HG02938 (cell line): ENCODE data around the gene TSHZ2.

Source experiments
- ATAC-seq: cut with Tn5 transposase; IDR thresholded peaks from one replicate; pipeline ENCODE4 v1.9.1; 2021; ENCODE audit warnings: mild to moderate bottlenecking, moderate library complexity; ENCODE audit not compliant: unreplicated experiment

TSHZ2 gene

DNA sequence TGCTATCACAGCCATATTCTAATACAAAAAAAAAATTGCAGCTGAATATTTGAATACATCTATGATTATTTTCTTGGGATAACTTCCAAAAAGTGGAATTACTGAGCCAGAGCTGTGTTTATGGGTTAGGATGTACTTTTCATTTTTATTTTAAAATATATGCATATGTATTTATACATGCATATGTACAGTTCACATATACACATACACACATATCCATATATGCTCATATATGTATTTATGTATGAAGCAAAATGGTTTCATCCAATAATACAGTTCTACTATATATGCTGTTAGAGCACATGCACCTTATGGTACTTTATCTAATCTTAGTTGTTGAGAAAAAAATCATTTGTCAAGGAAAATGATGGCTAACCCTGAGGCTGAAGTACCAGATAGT, 54.9 kb downstream of the TSHZ2 start:
- no peak for ATAC-seq

DNA sequence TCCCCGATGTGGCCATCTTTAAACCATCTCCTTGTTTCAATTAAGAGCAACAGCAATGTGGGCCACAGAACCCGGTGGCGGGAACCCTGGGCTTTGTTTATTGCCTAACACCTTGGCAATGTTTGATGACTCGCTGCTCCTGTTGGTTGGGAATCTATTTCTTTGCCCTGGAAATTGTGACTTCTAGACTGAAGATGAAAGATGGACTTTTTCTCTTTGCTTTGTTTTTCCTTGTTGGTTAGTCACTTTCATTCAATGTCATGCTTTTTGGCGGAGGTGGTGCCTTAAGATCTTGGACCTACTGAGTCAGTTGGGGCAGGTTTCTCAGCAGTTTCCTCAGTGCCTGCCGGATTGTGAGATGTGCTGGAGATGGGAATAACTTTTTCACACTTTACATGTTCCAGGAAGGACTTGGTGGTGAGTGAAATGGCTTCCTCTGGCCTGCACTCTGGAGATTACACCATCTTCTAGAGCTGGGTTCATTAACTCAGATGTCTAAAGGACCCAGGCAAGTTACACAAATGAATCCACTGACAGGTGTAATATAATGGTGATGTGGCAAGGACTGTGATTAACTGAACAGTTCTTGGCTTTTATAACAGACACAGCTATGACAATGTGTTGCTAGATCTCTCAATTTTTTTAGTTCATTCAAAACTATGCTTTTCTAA, 56.3 kb downstream of the TSHZ2 start:
- no peak for ATAC-seq

DNA sequence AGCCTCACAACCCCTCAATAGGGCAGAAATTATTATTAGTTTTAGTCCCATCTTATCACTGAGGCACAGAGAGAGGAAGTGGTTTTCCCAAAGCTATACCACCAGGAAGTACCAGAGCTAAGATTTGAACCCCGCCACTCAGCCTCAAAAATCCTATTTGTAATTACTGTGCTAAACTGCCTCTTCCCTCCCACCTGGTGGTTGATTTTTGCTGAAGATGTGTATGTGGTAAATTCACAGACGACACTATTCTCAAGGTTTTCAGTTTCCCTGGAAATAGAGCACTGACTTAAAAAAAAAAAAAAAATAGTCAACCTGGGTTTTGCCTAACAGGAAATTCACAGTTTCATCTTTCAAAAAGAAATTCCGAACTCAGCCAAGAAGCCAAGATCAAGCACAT, 57.9 kb downstream of the TSHZ2 start:
- no peak for ATAC-seq

DNA sequence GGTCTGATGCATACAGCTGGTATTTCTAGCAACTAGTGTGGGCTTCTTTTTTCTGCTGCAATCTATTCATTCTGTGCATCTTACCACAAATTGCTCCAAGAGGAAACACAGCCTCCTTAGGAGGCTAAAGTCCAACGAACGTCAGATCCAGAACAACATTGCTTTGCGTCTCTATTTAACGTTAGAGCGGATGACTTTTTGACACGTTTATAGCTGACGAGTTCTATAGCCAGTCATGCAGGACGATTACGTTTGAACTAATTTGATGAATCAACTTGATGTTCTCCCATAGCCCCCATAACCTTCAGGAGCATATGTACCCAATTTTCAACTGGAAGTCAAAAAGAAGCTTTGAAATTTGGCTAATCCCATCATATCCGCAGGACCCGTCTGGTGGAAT, 59.9 kb downstream of the TSHZ2 start:
- no peak for ATAC-seq

DNA sequence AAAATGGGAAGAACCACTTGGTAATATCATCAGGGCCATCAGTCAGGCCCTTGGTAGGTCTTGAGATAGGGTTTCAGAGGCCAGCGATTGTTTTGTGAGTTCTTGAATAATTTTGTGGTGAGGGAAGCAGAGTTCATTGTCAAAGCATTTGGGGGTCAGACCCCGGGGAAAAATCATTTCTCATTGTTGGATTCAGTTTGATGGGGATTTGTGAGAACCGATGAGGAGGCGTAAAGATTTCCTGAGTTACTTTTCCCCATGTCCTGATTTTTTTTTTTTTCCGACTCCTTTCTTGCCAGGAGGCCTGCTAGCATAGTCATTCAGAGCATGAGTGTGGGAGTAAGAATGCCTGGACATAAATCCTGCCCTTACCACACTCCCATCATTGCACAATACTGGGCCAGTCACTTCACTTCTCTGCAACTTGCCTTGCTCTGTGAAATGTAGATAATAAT, 60.3 kb downstream of the TSHZ2 start:
- no peak for ATAC-seq

DNA sequence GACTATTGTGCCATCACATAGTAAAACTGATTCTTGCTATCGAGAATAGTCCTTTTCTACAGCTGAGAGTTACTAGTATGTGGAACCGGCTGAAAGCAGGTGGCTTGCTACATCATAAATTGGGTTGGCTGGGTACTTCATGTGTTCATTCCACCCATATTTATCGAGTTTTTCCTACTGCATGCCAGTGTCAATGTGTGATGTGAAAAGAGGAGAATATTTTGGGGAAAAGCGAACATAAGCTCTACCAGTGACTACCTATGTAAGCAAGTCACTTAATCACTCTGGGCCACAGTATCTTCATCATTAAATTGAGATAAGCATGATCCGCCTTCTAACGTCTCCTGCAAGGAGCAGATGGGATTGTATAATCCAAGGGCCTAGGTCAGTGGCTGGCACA, 61.0 kb downstream of the TSHZ2 start:
- ATAC-seq, result no peak

DNA sequence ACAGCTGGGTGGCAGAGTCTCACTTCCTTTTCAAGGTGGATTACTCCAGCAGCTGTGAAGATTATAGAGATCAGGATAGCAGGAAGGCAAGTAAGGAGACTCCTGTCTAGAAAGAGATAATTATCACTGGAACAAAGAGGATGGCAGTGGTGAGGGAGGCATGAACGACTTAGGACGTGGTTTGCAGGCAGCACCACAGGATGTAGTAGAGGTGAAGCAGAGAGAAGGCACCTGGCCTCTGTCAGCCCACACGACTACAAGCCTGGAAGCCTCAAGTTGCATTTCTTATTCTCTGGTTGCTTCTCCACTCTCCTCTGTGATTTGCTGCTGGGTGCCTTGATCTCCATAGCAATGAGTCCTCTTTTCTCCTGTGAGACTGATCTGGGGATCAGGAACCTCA, 62.7 kb downstream of the TSHZ2 start:
- ATAC-seq, result no peak

DNA sequence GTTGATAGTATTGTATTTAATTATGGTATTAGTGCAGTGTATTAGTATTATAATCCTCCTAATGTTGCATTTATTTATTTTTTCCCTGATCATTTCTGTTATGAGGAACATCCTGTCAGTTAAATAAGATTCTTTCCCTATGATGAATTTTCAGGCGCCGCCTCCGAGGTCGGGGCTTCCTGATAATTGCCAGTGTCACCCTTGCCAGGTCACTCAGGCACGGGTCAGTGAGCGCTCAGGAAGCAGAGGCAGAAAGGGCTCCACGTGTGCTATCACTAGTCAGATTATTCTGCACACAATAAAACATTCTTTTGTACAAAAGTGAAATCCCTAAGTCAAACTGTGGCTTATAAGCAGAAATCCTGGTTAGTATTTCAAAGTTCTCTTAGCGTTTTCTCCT, 64.8 kb downstream of the TSHZ2 start:
- no peak for ATAC-seq

DNA sequence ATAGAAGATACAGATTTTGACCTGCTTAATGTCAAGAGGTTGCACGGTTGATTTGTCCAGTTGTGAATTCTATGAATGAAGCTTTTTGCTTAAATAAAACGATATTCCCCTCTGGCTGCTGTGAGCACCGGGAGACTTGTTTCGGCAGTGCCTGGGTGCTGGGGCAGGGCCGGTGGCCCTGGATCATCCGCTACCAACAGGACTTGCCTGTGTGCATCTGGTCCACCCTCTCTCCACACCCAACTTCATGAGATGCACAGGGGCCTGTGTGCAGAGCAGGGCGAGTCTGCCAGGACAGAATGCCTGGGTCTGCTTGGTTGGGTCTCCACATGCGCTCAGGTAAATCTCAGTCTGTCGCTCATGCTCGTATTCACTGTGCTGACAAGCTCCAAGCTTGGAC, 65.5 kb downstream of the TSHZ2 start:
- ATAC-seq, result no peak

DNA sequence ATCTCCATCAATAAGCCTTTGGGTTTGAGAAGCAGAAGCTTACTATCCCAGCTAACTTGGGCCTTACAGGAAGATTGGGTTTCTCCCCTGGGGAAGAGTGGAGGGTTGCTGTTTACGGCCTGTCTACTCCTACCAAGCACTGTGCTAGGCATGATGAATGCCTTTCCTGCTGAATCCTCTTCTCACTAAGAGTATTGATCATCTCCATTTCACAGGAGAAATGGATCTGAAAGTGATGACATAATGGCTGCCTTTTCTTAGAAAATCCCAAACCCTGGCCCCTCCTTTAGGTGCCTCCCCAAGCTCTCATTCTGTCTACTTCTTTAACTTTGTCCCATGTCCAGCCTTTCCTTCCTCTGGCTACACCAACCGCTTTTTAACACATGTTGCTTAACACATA, 66.1 kb downstream of the TSHZ2 start:
- ATAC-seq, result no peak

DNA sequence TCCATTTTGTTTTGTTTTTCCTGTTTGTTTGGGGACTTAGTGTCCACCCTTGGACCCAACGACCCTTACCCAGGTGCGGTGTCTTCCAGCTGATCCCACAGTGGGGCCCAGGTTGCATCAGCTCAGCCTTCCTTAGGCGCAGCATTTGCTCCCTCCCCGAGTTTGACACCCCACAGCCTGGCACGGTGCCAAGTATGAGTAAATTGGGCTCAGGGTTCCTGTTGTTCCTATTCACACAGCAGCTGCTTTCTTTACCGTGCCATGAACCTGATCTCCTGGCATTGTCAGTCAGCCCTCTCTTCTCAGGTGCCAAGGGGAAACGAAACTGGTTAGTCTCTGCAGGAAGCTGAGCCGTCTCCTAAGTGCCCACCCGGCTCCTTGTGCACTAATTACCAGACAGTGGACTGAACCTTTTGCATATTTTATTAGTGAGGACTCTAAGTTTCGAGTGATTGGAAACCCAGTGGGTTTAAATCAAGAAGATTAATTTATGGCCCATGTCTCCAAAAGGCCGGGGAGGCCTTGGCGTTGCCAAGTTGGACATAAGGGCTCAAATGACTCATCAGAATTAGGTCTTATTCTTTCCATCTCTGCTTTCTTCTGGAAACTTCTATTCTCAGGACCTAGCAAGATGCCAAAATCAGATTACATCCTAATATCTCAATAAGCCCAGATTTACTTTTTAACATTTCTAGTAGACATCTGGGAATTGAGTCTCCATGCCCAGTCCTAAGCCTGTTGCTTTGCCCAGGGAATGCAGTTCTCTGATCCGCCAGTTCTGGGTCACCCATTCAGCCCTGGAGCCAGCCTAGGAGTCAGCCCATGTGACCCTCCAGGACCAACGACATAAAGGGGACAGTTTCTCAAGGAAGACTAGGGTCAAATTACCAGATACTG, 68.8 kb downstream of the TSHZ2 start:
- ATAC-seq, result no peak

DNA sequence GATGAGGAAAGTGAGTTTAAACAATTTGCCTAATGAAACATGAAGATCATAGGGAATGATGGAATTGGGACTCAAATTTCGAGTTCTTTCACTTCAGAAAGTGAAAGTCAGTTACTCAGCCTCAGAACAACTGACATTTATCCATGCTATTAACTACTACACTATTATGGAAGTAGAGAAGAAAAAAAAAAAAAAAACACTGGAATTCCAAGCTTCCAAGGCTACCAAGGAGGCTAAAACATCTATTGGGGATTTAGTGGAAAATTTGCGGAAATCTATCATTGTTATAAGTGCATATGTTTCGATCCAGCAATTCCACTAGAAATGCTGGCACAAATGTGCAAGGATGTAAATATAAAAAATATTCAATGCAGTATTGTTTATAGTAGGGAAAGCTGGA, 70.4 kb downstream of the TSHZ2 start:
- no peak for ATAC-seq

DNA sequence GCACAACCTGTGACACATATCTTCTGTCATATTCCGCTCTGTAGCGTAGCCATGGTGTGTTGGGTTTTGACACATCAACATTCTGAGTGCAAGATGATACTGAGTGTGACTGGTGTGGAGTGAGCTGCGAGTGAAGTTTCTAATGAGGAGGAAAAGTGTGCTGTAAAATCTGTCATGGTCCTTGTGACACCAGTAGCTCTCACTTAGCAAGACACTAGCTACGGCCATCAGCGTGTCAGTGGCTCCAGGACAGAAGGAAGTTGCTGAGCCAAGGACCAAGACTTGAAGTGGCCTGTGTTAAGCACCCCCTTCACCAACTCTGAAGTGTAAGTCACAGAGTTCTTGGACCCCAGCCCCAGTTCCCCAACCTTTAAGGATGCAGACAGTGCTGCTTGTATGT, 72.1 kb downstream of the TSHZ2 start:
- no peak for ATAC-seq

DNA sequence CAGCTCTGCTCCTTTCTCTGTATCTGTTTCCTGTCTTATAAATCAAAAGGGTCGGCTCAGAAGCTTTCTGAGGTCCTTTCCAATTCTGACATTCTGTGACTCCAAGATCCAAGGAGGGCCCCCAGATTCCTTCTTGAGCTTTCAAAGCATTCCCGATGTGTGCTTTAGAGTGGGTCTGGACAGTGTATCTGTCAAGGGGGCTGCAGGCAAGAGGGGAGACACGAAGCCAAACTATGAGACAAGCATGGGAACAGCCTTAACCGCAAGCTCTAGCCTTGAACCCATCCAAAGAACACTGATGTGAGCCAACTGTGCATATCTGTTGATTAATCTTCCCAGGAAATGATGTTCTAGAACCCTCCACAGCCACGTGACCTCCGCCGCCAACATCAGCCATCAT, 73.8 kb downstream of the TSHZ2 start:
- no peak for ATAC-seq

DNA sequence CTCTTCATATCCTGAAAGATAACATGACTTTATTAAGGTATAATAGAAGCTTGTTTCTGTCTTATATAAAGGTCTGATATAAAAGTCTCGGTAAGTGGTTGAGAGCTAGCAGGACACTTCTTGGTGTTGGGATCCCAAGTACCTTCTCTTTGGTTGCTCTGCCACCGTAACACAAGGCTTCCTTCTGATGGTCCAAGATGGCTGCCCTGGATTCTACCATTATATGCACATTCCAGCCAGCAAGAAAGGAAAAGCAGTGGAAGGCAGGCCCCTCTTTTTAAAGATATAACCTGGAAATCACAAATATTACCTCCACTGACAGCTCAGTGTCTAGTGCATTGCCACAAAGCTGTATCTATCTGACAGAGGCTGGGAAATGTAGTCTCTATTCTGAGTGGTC, 75.0 kb downstream of the TSHZ2 start:
- no peak for ATAC-seq

DNA sequence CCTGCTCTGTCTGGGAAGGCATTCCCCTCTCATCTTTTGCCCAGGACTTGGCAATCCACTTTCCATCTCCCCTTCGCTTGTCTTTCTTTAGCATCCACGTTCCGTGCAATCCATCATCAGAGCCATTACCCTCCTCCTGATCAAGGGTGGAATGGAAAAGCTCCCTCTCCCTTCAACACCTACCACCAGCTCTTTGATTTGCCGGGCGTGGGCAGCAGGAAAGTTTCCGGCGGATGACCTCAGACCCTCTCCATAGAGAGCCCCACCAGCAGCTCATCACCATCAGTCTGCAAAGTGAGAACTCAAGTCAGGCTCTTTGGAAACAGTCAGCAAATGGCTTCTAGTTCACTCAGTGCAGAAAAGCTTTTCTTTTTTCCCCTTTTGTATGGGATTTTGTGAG, 76.2 kb downstream of the TSHZ2 start:
- ATAC-seq, result no peak

DNA sequence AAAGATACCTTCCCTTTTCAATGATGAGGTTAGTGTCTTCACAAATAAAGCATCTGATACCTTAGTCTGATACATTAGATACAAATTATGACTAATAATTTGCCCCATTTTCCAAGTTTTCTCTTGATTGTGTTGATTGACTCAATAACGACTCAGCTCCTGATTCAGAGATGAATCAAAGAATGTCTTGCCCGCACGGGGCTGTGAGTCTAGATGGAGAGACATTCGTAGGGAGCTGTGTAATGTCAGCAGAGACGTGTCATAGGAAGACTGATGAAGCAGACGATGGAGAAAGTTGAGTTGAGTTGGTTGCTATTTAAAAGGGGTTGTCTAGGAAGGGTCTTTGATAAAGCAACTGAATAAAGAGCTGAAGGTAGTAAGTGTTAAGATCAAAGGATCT, 78.2 kb downstream of the TSHZ2 start:
- ATAC-seq, result no peak

DNA sequence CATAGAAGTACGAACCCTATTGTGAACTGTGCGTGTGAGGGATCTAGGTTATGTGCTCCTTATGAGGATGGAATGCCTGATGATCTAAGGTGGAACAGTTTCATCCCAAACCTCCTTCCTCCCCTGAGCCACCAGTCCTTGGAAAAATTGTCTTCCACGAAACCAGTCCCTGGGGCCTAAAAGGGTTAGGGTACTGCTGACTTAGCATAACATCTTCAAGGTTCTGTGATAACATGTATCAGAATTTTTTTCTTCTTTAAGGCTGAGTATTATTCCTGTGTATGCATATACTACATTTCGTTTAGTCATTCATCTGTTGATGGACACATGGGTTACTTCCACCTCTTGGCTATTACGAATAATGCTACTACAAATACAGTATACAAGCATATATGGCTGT, 80.2 kb downstream of the TSHZ2 start:
- ATAC-seq, result no peak

DNA sequence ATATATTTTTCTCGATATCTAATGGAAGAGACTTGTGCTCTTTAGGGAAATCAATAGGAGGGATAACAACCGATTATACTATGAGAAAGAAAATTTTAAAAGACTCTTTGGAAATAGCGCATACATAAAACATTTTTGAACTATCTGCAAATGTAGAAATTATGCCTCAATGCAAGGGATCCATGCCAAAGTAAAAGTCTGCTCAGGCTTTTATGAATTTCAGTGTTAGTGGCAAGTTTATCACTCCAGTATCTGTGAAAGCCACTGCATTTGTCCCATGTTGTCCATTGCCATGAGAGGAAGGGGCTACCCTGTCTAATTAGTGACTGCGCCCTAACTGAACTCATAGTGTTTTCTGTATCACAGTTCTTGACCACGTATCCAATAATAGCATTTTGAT, 81.4 kb downstream of the TSHZ2 start:
- no peak for ATAC-seq

DNA sequence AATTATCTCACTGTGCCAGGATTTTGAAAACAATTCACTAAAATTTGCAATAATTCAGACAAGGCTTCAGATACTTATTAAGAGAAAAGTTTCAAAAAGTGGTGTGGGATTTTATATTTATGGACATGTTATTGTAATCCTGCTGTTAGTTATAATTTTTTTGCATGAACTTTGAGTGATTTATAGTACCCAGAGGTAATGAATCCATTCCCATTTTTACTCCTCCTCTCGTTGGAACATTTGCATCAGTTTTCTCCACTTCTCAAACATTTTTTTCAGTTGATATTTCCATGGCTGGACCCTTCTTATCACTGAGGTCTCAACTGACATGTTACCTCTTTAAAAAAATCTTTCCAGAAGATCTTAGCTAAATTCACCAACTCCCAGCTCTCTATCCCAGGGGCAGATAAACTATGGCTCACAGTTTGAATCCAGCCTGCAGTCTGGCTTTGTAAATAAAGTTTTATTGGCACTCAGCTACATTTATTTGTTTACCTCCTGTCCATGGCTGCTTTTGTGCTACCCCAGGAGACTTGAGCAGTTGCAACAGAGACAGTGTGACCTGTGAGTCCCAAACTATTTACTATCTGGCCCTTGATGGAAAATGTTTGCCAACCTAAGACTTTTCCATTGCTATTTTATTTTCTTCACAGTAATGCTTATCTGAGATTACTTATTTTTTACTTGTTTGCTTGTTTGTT, 83.4 kb downstream of the TSHZ2 start:
- no peak for ATAC-seq

DNA sequence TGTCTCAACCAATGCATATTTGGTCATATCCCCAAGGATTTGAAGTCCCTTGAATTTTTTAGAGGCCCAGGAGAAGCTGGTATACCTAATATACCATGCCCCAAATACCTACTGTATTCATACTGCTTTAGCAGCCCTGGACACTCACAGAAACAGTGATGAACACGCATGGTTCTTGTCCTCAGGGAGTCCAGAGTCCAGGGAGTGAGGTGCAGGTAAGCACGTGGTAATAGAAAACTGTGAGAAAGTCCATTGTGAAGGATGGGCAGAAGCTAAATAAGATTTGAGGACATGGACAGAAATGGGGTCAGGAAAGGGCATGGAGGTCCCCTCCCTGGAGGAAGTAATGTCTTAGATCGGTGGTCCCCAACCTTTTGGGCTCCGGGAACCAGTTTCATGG, 85.4 kb downstream of the TSHZ2 start:
- ATAC-seq, result no peak

DNA sequence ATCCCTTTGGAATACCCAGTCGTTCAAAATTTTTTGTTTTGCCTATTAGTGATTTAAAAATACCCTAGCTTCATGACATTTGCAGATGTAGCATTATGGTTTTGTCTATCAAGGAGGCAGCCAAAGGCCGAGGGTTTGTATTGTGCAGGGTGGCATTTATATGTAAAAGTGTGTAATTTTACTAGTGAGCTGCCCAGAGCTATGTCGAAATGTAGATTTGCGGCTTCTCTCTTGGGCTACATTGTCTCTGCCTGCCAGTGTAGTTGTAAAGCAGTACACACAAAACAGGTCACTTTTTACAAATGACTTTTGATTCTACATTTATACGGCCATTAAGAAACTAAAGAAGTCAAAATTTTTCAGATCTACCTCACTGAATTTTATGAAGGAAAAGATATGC, 87.7 kb downstream of the TSHZ2 start:
- ATAC-seq, result no peak
